ENCODE results near the gene NDUFS7.

DNA sequence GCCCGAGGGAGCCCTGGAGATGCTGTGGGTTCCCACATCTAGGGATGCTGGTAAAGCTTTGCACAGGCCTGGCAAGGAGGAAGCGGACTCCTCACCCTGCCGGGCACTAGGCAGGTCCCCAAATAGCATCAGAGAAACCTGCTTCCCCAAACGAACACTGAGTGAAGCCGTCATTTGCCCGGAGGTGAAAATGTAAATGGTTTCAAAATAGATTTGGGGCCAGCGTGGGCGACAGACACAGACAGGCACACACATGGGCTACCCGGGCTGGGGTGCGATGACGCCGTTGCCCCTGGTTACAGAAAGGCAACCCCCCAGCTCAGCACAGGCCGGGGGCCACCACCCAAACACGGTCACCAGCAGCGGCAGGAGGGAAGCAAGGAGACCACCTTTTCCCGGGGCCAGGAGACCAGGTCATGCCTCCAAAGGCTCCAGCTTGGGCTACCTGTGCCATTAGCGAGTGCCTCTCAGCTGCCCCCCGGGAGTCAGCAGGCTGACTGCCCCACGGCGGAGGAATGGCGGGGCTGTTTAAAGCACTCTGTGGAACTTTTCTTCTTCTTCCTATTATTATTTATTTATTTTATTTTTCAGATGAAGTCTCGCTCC is 47.5 kb upstream of the NDUFS7 start:
- TF ChIP-seq, protein P1, sequence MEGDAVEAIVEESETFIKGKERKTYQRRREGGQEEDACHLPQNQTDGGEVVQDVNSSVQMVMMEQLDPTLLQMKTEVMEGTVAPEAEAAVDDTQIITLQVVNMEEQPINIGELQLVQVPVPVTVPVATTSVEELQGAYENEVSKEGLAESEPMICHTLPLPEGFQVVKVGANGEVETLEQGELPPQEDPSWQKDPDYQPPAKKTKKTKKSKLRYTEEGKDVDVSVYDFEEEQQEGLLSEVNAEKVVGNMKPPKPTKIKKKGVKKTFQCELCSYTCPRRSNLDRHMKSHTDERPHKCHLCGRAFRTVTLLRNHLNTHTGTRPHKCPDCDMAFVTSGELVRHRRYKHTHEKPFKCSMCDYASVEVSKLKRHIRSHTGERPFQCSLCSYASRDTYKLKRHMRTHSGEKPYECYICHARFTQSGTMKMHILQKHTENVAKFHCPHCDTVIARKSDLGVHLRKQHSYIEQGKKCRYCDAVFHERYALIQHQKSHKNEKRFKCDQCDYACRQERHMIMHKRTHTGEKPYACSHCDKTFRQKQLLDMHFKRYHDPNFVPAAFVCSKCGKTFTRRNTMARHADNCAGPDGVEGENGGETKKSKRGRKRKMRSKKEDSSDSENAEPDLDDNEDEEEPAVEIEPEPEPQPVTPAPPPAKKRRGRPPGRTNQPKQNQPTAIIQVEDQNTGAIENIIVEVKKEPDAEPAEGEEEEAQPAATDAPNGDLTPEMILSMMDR (IDR thresholded peaks at IDR 0.05; ENCODE audit: low read depth, low read length), result no peak
- TF ChIP-seq POLR2A (IDR thresholded peaks at IDR 0.05; ENCODE audit: extremely low read depth, insufficient read length), result no peak
- TF ChIP-seq, protein P2, sequence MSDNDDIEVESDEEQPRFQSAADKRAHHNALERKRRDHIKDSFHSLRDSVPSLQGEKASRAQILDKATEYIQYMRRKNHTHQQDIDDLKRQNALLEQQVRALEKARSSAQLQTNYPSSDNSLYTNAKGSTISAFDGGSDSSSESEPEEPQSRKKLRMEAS (IDR thresholded peaks at IDR 0.05; ENCODE audit: low read depth, low read length), result no peak
- TF ChIP-seq MYC (IDR thresholded peaks at IDR 0.05; ENCODE audit: low read depth, low read length), result no peak

All from NB4 (cell line).